CD4-positive, alpha-beta T cell (primary cell): Measurements from ENCODE around the gene TLX3. TPM values are rescaled to one million over a fixed set of nuclear protein-coding genes. Genes with fewer than 3 reads are reported as not detected.

Source experiments
- ATAC-seq: fragments of 200-7000 bp; cut with Tn5 transposase; one replicate; pipeline ENCODE4 v1.10.0; 2022; ENCODE audit warnings: mild to moderate bottlenecking; ENCODE audit not compliant: poor library complexity
- CTCF ChIA-PET: fragments of 350-600 bp; sonication (Branson Sonifier 250); formaldehyde crosslinking; loops from one replicate; lab custom pipeline; 2021; ENCODE audit warnings: antibody characterized with exemption, inconsistent platforms; lab: Charles Lee
- POLR2A ChIA-PET: fragments of 350-600 bp; sonication (Branson Sonifier 250); formaldehyde crosslinking; loops from one replicate; lab custom pipeline; 2021; ENCODE audit warnings: antibody characterized with exemption, inconsistent platforms; lab: Charles Lee
- DNase-seq, 14 experiments: peaks; one replicate each; pipeline ENCODE4 v3.0.0-alpha.2; 2013 to 2020; ENCODE audit warnings: mixed read lengths in 2 of 14
- H3K27ac ChIP-seq, 2 donors: one replicate each; pipeline versions ENCODE4 v1.5.1 to v1.7.0; 2013; ENCODE audit warnings: low read length in 2 of 2, low read depth in 1 of 2, mild to moderate bottlenecking in 1 of 2
- H3K27me3 ChIP-seq, 2 experiments: 1 replicate in 1 of 2; 2 replicates in 1 of 2; pipeline versions ENCODE4 v1.6.1 to v1.7.0; 2013; ENCODE audit warnings: low read length in 2 of 2, control low read depth in 1 of 2, mild to moderate bottlenecking in 1 of 2, moderate library complexity in 1 of 2; ENCODE audit not compliant: insufficient read depth in 2 of 2, control insufficient read depth in 1 of 2
- H3K36me3 ChIP-seq: one replicate; pipeline ENCODE4 v1.6.1; 2013; ENCODE audit warnings: low read length, control low read depth; ENCODE audit not compliant: insufficient read depth
- H3K4me1 ChIP-seq: one replicate; pipeline ENCODE4 v1.6.1; 2013; ENCODE audit warnings: low read length, control low read depth; ENCODE audit not compliant: insufficient read depth
- H3K4me3 ChIP-seq: one replicate; pipeline ENCODE4 v1.5.1; 2013; ENCODE audit warnings: mild to moderate bottlenecking, low read length, moderate library complexity
- H3K9me3 ChIP-seq, 2 experiments: 1 replicate in 1 of 2; 2 replicates in 1 of 2; pipeline versions ENCODE4 v1.6.1 to v1.7.0; 2013; ENCODE audit warnings: low read length in 2 of 2, mild to moderate bottlenecking in 2 of 2, control low read depth in 1 of 2, moderate library complexity in 1 of 2; ENCODE audit not compliant: control insufficient read depth in 1 of 2, insufficient read depth in 1 of 2
- H3K27ac Mint-ChIP-seq: one replicate; pipeline ENCODE4 v1.8.0; 2020; ENCODE audit warnings: mixed read lengths
- H3K27me3 Mint-ChIP-seq: one replicate; pipeline ENCODE4 v1.8.0; 2021; ENCODE audit warnings: mixed read lengths
- H3K36me3 Mint-ChIP-seq: one replicate; pipeline ENCODE4 v1.8.0; 2021; ENCODE audit warnings: low read depth, mixed read lengths
- H3K4me1 Mint-ChIP-seq: one replicate; pipeline ENCODE4 v1.8.0; 2021; ENCODE audit warnings: low read depth, mixed read lengths
- H3K4me3 Mint-ChIP-seq: one replicate; pipeline ENCODE4 v1.8.0; 2020; ENCODE audit warnings: mild to moderate bottlenecking, mixed read lengths
- H3K9me3 Mint-ChIP-seq: one replicate; pipeline ENCODE4 v1.8.0; 2020; ENCODE audit warnings: mixed read lengths
- intact Hi-C, 2 experiments: fragments of 100-400 bp; cut with DNase I in 1 of 2; cut with micrococcal nuclease in 1 of 2; formaldehyde crosslinking; loops; one replicate each; pipeline versions ENCODE4 v1.15.1 to v1.9.0; 2023 to 2025; cut with DNase I, micrococcal nuclease
- total RNA-seq, 174 experiments: library from RNA in 2 of 174; stranded (reverse) in 2 of 174; gene quantifications; one replicate each; pipeline ENCODE4 v1.2.3 and lab custom pipeline; 2021 to 2026
- TF ChIP-seq, protein P1 (sequence below): fragments of 200-600 bp; IDR thresholded peaks from one replicate; pipeline ENCODE4 v1.8.0; 2022; ENCODE audit warnings: antibody characterized with exemption, mild to moderate bottlenecking

Gene TLX3
- total RNA-seq, 2 experiments from 2014 or later: not detected

DNA sequence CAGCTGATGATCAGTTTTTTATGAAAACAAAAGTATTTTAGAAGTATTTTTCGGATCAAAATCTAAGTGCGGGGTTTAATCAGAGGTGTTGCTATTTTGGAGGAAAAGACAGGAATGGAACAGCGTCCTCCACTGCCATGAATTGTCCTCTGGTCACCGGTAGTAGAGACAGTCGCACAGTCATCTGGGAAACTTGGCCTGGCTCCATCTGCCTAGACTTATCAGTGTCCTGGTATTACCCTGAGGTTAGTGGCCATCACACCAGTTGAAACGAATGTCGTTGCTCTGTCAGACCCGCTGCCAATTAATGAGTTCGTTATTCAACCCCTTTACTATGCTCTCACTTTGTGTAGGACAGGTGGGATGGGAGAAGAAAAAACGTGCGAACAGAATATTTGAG, 8.2 kb downstream of the TLX3 start:
- no peaks in the 10 kb centered on the region for H3K36me3 Mint-ChIP-seq
- no peaks in the 10 kb centered on the region for H3K36me3 ChIP-seq
- peaks cover 88% of the 10 kb centered on the region for H3K27me3 Mint-ChIP-seq
- no peak overlapping the region for H3K4me3 Mint-ChIP-seq
- H3K4me3 ChIP-seq: no peak overlapping the region
- no peak overlapping the region for H3K27ac Mint-ChIP-seq
- peaks cover 30% of the 10 kb centered on the region for H3K4me1 ChIP-seq
- peaks cover 0 to 29% of the 10 kb centered on the region in 2 experiments for H3K9me3 ChIP-seq
- H3K27ac ChIP-seq: no peak overlapping the region
- no peak for ATAC-seq
- peaks cover 13% of the 10 kb centered on the region for H3K4me1 Mint-ChIP-seq
- no peaks in the 10 kb centered on the region for H3K9me3 Mint-ChIP-seq
- TF ChIP-seq, protein P1, sequence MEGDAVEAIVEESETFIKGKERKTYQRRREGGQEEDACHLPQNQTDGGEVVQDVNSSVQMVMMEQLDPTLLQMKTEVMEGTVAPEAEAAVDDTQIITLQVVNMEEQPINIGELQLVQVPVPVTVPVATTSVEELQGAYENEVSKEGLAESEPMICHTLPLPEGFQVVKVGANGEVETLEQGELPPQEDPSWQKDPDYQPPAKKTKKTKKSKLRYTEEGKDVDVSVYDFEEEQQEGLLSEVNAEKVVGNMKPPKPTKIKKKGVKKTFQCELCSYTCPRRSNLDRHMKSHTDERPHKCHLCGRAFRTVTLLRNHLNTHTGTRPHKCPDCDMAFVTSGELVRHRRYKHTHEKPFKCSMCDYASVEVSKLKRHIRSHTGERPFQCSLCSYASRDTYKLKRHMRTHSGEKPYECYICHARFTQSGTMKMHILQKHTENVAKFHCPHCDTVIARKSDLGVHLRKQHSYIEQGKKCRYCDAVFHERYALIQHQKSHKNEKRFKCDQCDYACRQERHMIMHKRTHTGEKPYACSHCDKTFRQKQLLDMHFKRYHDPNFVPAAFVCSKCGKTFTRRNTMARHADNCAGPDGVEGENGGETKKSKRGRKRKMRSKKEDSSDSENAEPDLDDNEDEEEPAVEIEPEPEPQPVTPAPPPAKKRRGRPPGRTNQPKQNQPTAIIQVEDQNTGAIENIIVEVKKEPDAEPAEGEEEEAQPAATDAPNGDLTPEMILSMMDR: no peak
- intact Hi-C loops: no loop called here
- H3K27me3 ChIP-seq: peaks cover 76 to 79% of the 10 kb centered on the region in 2 experiments
- no peak for DNase-seq
- POLR2A ChIA-PET: no interaction called here
- CTCF ChIA-PET: no interaction called here

DNA sequence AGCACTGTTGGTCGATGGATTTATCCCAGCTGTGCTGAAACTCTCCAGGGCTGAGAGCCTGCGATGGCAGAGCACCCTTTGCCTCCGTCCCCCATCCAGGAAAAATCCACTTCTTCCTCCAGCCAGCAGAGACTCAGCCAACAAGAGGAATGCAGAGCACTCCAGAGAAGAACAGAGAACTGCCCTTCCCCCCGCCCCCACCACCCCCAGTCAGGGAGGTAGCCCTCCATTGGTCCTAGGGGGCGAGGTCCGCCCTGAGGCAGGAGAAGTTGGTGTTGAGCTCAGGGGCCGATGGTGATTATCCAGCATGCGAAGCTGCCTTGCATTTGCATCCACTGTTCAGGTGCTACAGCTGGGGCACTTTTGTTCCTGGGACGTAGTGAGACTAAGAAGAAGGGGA, 9.0 kb downstream of the TLX3 start:
- no peak for ATAC-seq

DNA sequence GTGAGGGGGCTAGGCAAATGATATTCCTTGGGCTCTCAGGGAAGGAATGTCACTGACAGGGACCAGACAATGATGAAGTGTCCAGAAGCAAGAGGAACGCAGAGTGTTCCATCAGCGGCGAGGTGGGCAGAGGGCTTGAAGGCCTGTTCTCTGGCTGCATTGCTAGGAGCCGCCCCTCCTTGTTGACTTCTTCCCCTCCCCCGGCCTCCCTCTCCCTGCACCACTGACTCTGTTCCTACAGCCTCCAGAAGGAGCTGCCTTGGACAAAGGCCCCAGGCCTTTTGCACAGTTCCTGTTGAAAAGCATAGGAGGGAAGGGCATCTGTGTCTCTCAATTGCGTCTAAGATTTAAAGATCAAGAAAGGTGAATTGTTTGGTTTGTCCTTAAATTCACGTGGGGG, 12.4 kb downstream of the TLX3 start:
- ChIA-PET POLR2A (no interaction called here), CTCF (no interaction called here)
- Histone ChIP-seq H3K27me3 (peaks cover 51 to 65% of the 10 kb centered on the region in 2 experiments), H3K4me1 (peaks cover 4% of the 10 kb centered on the region), H3K4me3 (no peak overlapping the region), H3K27ac (no peak overlapping the region), H3K36me3 (no peaks in the 10 kb centered on the region), H3K9me3 (peaks cover 0 to 7% of the 10 kb centered on the region in 2 experiments)
- H3K9me3 Mint-ChIP-seq: no peaks in the 10 kb centered on the region
- no peak for DNase-seq
- no peak overlapping the region for H3K27ac Mint-ChIP-seq
- no peak for ATAC-seq
- intact Hi-C loops: no loop called here
- H3K27me3 Mint-ChIP-seq: peaks cover 90% of the 10 kb centered on the region
- TF ChIP-seq, protein P1: no peak
- no peaks in the 10 kb centered on the region for H3K4me1 Mint-ChIP-seq
- no peaks in the 10 kb centered on the region for H3K36me3 Mint-ChIP-seq
- no peak overlapping the region for H3K4me3 Mint-ChIP-seq

More for the DNA sequence above, 9.0 kb downstream of the TLX3 start:
- intact Hi-C loops: no loop called here
- H3K27me3 ChIP-seq: peaks cover 70 to 80% of the 10 kb centered on the region in 2 experiments
- H3K9me3 Mint-ChIP-seq: no peaks in the 10 kb centered on the region
- H3K4me3 Mint-ChIP-seq: no peak overlapping the region
- peaks cover 88% of the 10 kb centered on the region for H3K27me3 Mint-ChIP-seq
- no peaks in the 10 kb centered on the region for H3K36me3 Mint-ChIP-seq
- no peak overlapping the region for H3K4me3 ChIP-seq
- CTCF ChIA-PET: no interaction called here
- H3K27ac ChIP-seq: no peak overlapping the region
- no peak for DNase-seq
- peaks cover 0 to 23% of the 10 kb centered on the region in 2 experiments for H3K9me3 ChIP-seq
- no peak overlapping the region for H3K27ac Mint-ChIP-seq
- TF ChIP-seq, protein P1: no peak
- peaks cover 8% of the 10 kb centered on the region for H3K4me1 Mint-ChIP-seq
- peaks cover 24% of the 10 kb centered on the region for H3K4me1 ChIP-seq
- POLR2A ChIA-PET: no interaction called here
- H3K36me3 ChIP-seq: no peaks in the 10 kb centered on the region
